GM19099 (cell line): ENCODE data around the gene MID1IP1.

Experiments used
- POLR2A ChIP-seq: IDR thresholded peaks from 3 replicates; pipeline ENCODE4 v1.6.1; 2011; ENCODE audit warnings: low read depth; ENCODE audit not compliant: insufficient read length; ENCODE audit errors: extremely low read depth

The MID1IP1 gene

DNA sequence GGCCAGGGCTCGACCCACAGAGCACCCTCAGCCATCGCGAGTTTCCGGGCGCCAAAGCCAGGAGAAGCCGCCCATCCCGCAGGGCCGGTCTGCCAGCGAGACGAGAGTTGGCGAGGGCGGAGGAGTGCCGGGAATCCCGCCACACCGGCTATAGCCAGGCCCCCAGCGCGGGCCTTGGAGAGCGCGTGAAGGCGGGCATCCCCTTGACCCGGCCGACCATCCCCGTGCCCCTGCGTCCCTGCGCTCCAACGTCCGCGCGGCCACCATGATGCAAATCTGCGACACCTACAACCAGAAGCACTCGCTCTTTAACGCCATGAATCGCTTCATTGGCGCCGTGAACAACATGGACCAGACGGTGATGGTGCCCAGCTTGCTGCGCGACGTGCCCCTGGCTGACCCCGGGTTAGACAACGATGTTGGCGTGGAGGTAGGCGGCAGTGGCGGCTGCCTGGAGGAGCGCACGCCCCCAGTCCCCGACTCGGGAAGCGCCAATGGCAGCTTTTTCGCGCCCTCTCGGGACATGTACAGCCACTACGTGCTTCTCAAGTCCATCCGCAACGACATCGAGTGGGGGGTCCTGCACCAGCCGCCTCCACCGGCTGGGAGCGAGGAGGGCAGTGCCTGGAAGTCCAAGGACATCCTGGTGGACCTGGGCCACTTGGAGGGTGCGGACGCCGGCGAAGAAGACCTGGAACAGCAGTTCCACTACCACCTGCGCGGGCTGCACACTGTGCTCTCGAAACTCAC, 3.6 kb downstream of the MID1IP1 start:
- peak; percentile 16 for TF ChIP-seq POLR2A

DNA sequence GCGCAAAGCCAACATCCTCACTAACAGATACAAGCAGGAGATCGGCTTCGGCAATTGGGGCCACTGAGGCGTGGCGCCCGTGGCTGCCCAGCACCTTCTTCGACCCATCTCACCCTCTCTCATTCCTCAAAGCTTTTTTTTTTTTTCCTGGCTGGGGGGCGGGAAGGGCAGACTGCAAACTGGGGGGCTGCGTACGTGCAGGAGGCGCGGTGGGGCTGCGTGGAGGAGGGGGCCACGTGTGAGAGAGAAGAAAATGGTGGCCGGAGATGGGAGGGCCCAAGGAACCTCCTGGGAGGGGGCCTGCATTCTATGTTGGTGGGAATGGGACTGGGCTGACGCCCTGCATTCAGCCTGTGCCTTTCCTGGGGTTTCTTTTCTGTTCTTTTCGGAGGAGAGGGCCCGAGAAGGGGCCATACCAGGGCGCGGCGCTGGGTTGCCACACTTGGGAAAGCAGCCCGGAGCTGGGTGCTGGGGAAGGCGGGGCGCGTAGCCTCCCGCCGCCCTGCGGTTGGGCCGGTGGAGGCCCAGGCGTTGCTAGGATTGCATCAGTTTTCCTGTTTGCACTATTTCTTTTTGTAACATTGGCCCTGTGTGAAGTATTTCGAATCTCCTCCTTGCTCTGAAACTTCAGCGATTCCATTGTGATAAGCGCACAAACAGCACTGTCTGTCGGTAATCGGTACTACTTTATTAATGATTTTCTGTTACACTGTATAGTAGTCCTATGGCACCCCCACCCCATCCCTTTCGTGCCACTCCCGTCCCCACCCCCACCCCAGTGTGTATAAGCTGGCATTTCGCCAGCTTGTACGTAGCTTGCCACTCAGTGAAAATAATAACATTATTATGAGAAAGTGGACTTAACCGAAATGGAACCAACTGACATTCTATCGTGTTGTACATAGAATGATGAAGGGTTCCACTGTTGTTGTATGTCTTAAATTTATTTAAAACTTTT, 4.5 kb downstream of the MID1IP1 start:
- no peak for TF ChIP-seq POLR2A

- TF ChIP-seq POLR2A: peak; percentile 37
These were observed 5.8 kb downstream of the MID1IP1 start for GRCh38 chrX:38806875-38807621.

- no peak for TF ChIP-seq POLR2A
These were observed 6.6 kb downstream of the MID1IP1 start for GRCh38 chrX:38807873-38808272.

- no peak for TF ChIP-seq POLR2A
These were observed 10.4 kb downstream of the MID1IP1 start for GRCh38 chrX:38811515-38812243.

DNA sequence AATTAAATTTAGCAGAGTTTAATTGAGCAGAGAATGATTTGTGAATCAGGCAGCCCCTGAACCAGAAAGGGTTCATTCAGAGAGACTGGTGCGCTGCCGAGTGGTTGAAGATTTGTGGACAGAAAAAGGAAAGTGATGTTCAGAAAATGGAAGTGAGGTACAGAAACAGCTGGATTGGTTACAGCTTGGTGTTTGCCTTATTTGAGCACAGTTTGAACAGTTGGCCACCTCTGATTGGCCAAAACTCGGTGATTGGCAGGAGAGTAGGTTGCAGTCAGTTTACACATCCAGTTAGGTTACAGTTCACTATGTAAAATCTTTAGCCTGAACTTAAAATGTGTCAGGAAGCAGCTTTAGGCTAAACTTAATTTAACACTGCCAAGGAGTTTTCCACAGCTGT, 14.9 kb downstream of the MID1IP1 start:
- no peak for TF ChIP-seq POLR2A

- TF ChIP-seq POLR2A: no peak
These were observed 15.9 kb downstream of the MID1IP1 start for GRCh38 chrX:38817004-38817703.

DNA sequence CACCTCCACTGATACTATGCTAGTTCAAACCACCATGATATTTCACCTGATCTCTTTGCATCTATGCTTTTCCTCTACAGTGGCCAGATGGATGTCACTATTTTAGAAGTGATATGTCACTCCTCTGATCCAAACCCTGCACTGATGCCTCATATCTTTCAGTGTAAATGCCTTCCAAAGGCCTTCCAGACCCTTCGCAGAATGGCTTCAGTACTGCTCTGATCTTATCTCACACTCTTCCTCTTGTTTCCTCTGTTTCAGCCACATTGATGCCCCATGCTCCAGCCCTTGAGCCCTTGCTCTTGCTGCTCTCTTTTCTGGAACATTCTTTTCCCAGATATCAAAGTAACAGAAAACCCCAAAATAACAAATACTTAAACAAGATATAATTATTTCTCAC, 17.9 kb downstream of the MID1IP1 start:
- no peak for TF ChIP-seq POLR2A

GRCh38 chrX:38819709-38820108, 18.4 kb downstream of the MID1IP1 start:
- no peak for TF ChIP-seq POLR2A

DNA sequence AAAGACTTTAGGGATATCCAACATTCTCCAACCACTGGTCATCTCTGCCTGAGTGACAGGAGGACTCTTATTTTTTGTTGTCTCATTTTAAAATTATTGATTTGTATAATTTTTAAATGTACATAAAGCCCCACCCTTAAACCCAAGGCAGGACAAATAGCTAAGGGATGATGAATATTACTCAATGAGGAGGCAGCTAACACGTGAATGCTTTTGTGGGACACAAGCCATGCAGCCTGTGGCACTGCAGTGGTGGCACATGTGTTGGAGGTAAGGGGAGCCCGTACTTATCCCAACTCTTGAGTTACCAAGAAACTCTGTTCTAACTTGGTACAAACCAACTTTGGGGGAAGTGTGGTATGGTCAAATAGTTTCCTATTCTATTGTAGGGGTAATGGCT, 19.5 kb downstream of the MID1IP1 start:
- no peak for TF ChIP-seq POLR2A

DNA sequence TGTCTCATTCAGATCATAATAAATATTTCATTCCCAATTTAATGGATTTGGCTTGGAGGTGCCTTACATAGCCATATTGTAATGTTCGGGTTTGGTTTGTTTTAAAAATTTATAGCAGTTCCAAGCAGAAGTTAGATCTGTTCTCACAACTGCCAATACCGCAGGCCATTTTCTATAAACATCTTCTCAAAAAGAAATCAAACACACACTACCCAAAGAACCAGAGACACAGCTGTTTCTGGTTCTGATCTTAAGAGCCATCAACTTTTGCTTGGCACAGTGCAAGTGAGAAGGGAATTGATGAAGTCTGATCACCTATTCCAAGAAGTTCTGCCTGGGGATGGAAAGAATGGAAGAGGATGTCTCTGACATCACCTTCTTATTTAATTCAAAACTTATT, 22.9 kb downstream of the MID1IP1 start:
- TF ChIP-seq POLR2A: no peak

- TF ChIP-seq POLR2A: no peak
These were observed 30.7 kb downstream of the MID1IP1 start for GRCh38 chrX:38831949-38832348.

DNA sequence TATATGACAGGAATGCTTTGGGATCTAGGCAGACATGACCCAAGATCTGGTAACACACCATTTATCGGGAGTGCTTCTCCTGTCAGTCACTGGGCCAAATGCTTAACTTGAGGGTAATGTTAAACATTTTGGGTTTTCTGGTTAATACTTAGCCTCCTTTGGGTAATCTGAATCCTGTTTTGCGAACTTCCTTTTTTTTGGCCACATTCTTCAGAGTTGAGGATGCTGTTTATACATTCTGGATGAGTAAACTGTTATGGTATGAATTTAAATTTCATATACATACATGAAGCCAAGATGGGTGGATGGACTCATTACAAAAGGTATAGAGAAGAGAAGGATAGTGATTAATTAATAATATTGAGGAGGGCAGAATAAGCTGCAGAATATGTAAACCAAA, 36.1 kb downstream of the MID1IP1 start:
- TF ChIP-seq POLR2A: no peak

- no peak for TF ChIP-seq POLR2A
These were observed 38.0 kb downstream of the MID1IP1 start for GRCh38 chrX:38839277-38839676.
